ENCODE data around the gene RNPEPL1.

RNPEPL1 gene

GRCh38 chr2:240565333-240566202 is 2.7 kb upstream of the RNPEPL1 start:
- peak; percentile 89 for DNase-seq (ENCODE audit: low read depth)

- peak; percentile 93 for DNase-seq (ENCODE audit: low read depth)
Observed at GRCh38 chr2:240566203-240567136, 1.8 kb upstream of the RNPEPL1 start.

GRCh38 chr2:240567137-240567871 is 980 bp upstream of the RNPEPL1 start:
- DNase-seq (ENCODE audit: low read depth): no peak

- peak; percentile 35 for DNase-seq (ENCODE audit: low read depth)
Observed at GRCh38 chr2:240568678-240569522, 616 bp downstream of the RNPEPL1 start.

GRCh38 chr2:240569523-240569997 is 1.3 kb downstream of the RNPEPL1 start:
- no peak for DNase-seq (ENCODE audit: low read depth)

GRCh38 chr2:240569998-240570530 is 1.8 kb downstream of the RNPEPL1 start:
- no peak for DNase-seq (ENCODE audit: low read depth)

GRCh38 chr2:240570531-240571313 is 2.4 kb downstream of the RNPEPL1 start:
- no peak for DNase-seq (ENCODE audit: low read depth)

GRCh38 chr2:240571314-240571973 is 3.2 kb downstream of the RNPEPL1 start:
- DNase-seq (ENCODE audit: low read depth): no peak

GRCh38 chr2:240572141-240573031 is 4.1 kb downstream of the RNPEPL1 start:
- no peak for DNase-seq (ENCODE audit: low read depth)

- DNase-seq (ENCODE audit: low read depth): no peak
Observed at GRCh38 chr2:240573071-240573515, 4.8 kb downstream of the RNPEPL1 start.

- DNase-seq (ENCODE audit: low read depth): no peak
Observed at GRCh38 chr2:240573516-240574385, 5.5 kb downstream of the RNPEPL1 start.

- no peak for DNase-seq (ENCODE audit: low read depth)
Observed at GRCh38 chr2:240574386-240575100, 6.3 kb downstream of the RNPEPL1 start.

GRCh38 chr2:240575101-240575965 is 7.0 kb downstream of the RNPEPL1 start:
- no peak for DNase-seq (ENCODE audit: low read depth)

- DNase-seq (ENCODE audit: low read depth): no peak
Observed at GRCh38 chr2:240576036-240576435, 7.8 kb downstream of the RNPEPL1 start.

- DNase-seq (ENCODE audit: low read depth): no peak
Observed at GRCh38 chr2:240576436-240577205, 8.3 kb downstream of the RNPEPL1 start.
